ENCODE results near the gene PATZ1. TPM values are rescaled to one million over a fixed set of nuclear protein-coding genes. Genes with fewer than 3 reads are reported as not detected.
"Not testable (repeated sequence)": the region's sequence is repeated elsewhere in the genome, so short reads cannot be mapped to it uniquely, and the experiment has no call there.

Gene PATZ1
- total RNA-seq, 1 donor from 2014 or later, result 60.7 TPM

- Histone ChIP-seq H3K27me3 (ENCODE audit: control insufficient read depth, insufficient read depth, low read length) (no peaks in the 10 kb centered on the region), H3K4me3 (ENCODE audit: low read depth, low read length) (no peak overlapping the region), H3K36me3 (ENCODE audit: control insufficient read depth, insufficient read depth, low read length) (no peaks in the 10 kb centered on the region)
- TF ChIP-seq CTCF (IDR thresholded peaks at IDR 0.05; ENCODE audit: insufficient read depth, low read length, poor library complexity, severe bottlenecking), result no peak
- no peak for DNase-seq (ENCODE audit: low read depth)
Observed at GRCh38 chr22:31328544-31328960, 17.6 kb downstream of the PATZ1 start.

GRCh38 chr22:31327806-31328543 lies 18.2 kb downstream of the PATZ1 start:
- Histone ChIP-seq H3K27me3 (ENCODE audit: control insufficient read depth, insufficient read depth, low read length) (no peaks in the 10 kb centered on the region), H3K4me3 (ENCODE audit: low read depth, low read length) (no peak overlapping the region), H3K36me3 (ENCODE audit: control insufficient read depth, insufficient read depth, low read length) (no peaks in the 10 kb centered on the region)
- TF ChIP-seq CTCF (IDR thresholded peaks at IDR 0.05; ENCODE audit: insufficient read depth, low read length, poor library complexity, severe bottlenecking), result no peak
- DNase-seq (ENCODE audit: low read depth), result no peak

GRCh38 chr22:31326877-31327276 lies 19.3 kb downstream of the PATZ1 start:
- no peak for TF ChIP-seq CTCF (IDR thresholded peaks at IDR 0.05; ENCODE audit: insufficient read depth, low read length, poor library complexity, severe bottlenecking)
- DNase-seq (ENCODE audit: low read depth), result no peak
- Histone ChIP-seq H3K36me3 (ENCODE audit: control insufficient read depth, insufficient read depth, low read length) (no peaks in the 10 kb centered on the region), H3K4me3 (ENCODE audit: low read depth, low read length) (no peak overlapping the region), H3K27me3 (ENCODE audit: control insufficient read depth, insufficient read depth, low read length) (no peaks in the 10 kb centered on the region)

- TF ChIP-seq CTCF (IDR thresholded peaks at IDR 0.05; ENCODE audit: insufficient read depth, low read length, poor library complexity, severe bottlenecking), result no peak
- no peak for DNase-seq (ENCODE audit: low read depth)
- H3K4me3 ChIP-seq (ENCODE audit: low read depth, low read length), result no peak overlapping the region
- H3K36me3 ChIP-seq (ENCODE audit: control insufficient read depth, insufficient read depth, low read length), result no peaks in the 10 kb centered on the region
- no peaks in the 10 kb centered on the region for H3K27me3 ChIP-seq (ENCODE audit: control insufficient read depth, insufficient read depth, low read length)
Observed at GRCh38 chr22:31323578-31324550, 22.3 kb downstream of the PATZ1 start.

- H3K36me3 ChIP-seq (ENCODE audit: control insufficient read depth, insufficient read depth, low read length), result no peaks in the 10 kb centered on the region
Observed at GRCh38 chr22:31321421-31321820, 24.7 kb downstream of the PATZ1 start.

GRCh38 chr22:31314220-31314619 lies 31.9 kb downstream of the PATZ1 start:
- H3K36me3 ChIP-seq (ENCODE audit: control insufficient read depth, insufficient read depth, low read length); DNase-seq (ENCODE audit: low read depth); H3K27me3 ChIP-seq (ENCODE audit: control insufficient read depth, insufficient read depth, low read length); H3K4me3 ChIP-seq (ENCODE audit: low read depth, low read length): not testable (repeated sequence)

More at GRCh38 chr22:31321421-31321820, 24.7 kb downstream of the PATZ1 start:
- Histone ChIP-seq H3K27me3 (ENCODE audit: control insufficient read depth, insufficient read depth, low read length) (no peaks in the 10 kb centered on the region), H3K4me3 (ENCODE audit: low read depth, low read length) (no peak overlapping the region)
- TF ChIP-seq CTCF (IDR thresholded peaks at IDR 0.05; ENCODE audit: insufficient read depth, low read length, poor library complexity, severe bottlenecking), result no peak
- no peak for DNase-seq (ENCODE audit: low read depth)
